ENCODE measurements around the gene FLYWCH2. TPM values are rescaled to one million over a fixed set of nuclear protein-coding genes. Genes with fewer than 3 reads are reported as not detected.

The FLYWCH2 gene
- total and polyA plus RNA-seq, 9 of the 15 experiments (the other 6 are each of a cell fraction or from before 2014, with no cell fraction given) = 0.70 to 55.5 (median 7.6) TPM

GRCh38 chr16:2912330-2913199 is 29.6 kb downstream of the FLYWCH2 start (continued):
- TF ChIP-seq, protein P1, sequence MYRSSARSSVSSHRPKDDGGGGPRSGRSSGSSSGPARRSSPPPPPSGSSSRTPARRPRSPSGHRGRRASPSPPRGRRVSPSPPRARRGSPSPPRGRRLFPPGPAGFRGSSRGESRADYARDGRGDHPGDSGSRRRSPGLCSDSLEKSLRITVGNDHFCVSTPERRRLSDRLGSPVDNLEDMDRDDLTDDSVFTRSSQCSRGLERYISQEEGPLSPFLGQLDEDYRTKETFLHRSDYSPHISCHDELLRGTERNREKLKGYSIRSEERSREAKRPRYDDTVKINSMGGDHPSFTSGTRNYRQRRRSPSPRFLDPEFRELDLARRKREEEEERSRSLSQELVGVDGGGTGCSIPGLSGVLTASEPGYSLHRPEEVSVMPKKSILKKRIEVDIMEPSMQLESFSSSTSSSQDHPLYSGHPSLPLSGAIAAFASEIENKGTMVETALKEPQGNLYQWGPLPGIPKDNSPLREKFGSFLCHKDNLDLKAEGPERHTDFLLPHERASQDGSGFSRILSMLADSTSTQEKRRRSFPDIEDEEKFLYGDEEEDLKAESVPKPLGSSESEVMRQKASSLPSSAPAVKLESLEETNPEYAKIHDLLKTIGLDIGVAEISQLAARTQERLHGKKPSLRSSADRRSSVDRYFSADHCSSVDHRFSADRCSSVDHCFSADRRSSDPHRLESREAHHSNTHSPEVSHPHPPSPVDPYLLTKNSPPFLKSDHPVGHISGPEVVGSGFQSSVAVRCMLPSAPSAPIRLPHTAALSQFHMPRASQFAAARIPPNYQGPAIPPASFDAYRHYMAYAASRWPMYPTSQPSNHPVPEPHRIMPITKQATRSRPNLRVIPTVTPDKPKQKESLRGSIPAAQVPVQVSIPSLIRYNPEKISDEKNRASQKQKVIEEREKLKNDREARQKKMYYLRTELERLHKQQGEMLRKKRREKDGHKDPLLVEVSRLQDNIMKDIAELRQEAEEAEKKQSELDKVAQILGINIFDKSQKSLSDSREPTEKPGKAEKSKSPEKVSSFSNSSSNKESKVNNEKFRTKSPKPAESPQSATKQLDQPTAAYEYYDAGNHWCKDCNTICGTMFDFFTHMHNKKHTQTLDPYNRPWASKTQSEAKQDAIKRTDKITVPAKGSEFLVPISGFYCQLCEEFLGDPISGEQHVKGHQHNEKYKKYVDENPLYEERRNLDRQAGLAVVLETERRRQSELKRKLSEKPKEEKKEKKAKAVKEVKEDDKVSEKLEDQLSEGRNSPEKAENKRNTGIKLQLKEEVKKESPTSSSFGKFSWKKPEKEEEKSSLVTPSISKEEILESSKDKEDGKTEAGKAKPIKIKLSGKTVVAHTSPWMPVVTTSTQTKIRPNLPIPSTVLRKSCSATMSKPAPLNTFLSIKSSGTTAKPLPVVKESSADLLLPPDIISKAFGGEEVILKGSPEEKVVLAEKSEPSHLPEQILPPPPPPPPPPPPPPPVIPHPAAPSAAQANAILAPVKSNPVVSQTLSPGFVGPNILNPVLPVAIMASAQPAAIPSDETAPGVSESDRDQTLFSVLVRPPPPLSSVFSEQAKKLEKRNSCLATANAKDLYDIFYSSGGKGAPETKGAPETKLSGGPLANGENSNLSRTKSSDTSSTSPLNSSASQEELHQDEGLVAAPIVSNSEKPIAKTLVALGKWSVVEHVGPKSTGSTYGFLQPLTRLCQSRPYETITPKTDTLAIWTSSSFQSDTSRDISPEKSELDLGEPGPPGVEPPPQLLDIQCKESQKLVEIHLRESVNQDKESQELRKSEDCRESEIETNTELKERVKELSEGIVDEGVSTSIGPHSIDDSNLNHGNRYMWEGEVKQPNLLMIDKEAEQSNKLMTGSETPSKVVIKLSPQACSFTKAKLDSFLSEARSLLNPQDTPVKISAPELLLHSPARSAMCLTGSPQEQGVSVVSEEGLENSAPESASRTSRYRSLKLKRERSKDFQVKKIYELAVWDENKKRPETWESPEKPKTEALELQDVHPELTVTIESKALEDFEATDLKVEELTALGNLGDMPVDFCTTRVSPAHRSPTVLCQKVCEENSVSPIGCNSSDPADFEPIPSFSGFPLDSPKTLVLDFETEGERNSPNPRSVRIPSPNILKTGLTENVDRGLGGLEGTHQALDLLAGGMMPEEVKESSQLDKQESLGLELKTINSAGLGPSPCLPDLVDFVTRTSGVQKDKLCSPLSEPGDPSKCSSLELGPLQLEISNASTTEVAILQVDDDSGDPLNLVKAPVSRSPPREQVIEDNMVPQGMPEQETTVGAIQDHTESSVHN (IDR thresholded peaks at IDR 0.05; ENCODE audit: borderline replicate concordance in 1 of 2, low read depth in 1 of 2) = no peak
- TF ChIP-seq ZNF398 (CRISPR knock-in tag; IDR thresholded peaks at IDR 0.05) (no peak), SREBF2 (CRISPR knock-in tag; IDR thresholded peaks at IDR 0.05) (no peak), ZC3H11A (IDR thresholded peaks at IDR 0.05; ENCODE audit: low read depth, low read length) (no peak), SRSF7 (optimal IDR thresholded peaks at IDR 0.05; ENCODE audit: low read depth, low read length) (no peak), ARHGAP35 (IDR thresholded peaks at IDR 0.05; ENCODE audit: partially characterized antibody) (peak; percentile 2), CHD4 (IDR thresholded peaks at IDR 0.05; ENCODE audit: insufficient read depth, insufficient replicate concordance, low read depth, low read length, poor library complexity, severe bottlenecking) (no peak), ZNF75A (CRISPR knock-in tag; IDR thresholded peaks at IDR 0.05) (no peak)
- TF ChIP-seq, protein P2, sequence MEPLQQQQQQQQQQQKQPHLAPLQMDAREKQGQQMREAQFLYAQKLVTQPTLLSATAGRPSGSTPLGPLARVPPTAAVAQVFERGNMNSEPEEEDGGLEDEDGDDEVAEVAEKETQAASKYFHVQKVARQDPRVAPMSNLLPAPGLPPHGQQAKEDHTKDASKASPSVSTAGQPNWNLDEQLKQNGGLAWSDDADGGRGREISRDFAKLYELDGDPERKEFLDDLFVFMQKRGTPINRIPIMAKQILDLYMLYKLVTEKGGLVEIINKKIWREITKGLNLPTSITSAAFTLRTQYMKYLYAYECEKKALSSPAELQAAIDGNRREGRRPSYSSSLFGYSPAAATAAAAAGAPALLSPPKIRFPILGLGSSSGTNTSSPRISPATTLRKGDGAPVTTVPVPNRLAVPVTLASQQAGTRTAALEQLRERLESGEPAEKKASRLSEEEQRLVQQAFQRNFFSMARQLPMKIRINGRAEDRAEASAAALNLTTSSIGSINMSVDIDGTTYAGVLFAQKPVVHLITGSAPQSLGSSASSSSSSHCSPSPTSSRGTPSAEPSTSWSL (CRISPR knock-in tag; IDR thresholded peaks at IDR 0.05; ENCODE audit: borderline replicate concordance) = no peak
- TF ChIP-seq, protein P3, sequence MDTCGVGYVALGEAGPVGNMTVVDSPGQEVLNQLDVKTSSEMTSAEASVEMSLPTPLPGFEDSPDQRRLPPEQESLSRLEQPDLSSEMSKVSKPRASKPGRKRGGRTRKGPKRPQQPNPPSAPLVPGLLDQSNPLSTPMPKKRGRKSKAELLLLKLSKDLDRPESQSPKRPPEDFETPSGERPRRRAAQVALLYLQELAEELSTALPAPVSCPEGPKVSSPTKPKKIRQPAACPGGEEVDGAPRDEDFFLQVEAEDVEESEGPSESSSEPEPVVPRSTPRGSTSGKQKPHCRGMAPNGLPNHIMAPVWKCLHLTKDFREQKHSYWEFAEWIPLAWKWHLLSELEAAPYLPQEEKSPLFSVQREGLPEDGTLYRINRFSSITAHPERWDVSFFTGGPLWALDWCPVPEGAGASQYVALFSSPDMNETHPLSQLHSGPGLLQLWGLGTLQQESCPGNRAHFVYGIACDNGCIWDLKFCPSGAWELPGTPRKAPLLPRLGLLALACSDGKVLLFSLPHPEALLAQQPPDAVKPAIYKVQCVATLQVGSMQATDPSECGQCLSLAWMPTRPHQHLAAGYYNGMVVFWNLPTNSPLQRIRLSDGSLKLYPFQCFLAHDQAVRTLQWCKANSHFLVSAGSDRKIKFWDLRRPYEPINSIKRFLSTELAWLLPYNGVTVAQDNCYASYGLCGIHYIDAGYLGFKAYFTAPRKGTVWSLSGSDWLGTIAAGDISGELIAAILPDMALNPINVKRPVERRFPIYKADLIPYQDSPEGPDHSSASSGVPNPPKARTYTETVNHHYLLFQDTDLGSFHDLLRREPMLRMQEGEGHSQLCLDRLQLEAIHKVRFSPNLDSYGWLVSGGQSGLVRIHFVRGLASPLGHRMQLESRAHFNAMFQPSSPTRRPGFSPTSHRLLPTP (IDR thresholded peaks at IDR 0.05; ENCODE audit: borderline replicate concordance, extremely low read depth, insufficient read length) = no peak
